Tibial artery (tissue), 4 donors: ENCODE measurements around the gene WNT9B.

ENCODE experiments used
- DNase-seq, 2 donors: peaks; one replicate each; pipeline ENCODE4 v3.0.0-alpha.2; 2019
- H3K27ac ChIP-seq, 2 donors: fragments of 200-600 bp; sonication (generic) in 1 of 2; 1 replicate in 1 of 2; 2 replicates in 1 of 2; pipeline ENCODE4 v1.5.1; 2018 to 2019; ENCODE audit warnings: mild to moderate bottlenecking in 1 of 2
- H3K27me3 ChIP-seq, 2 donors: fragments of 200-600 bp; sonication (generic) in 1 of 2; one replicate each; pipeline versions ENCODE4 v1.5.1 to v1.6.0; 2016 to 2019
- H3K36me3 ChIP-seq, 3 donors: fragments of 200-600 bp; sonication (generic) in 2 of 3; one replicate each; pipeline ENCODE4 v1.5.1; 2016 to 2019; ENCODE audit warnings: mild to moderate bottlenecking in 2 of 3
- H3K4me1 ChIP-seq, 4 donors: fragments of 200-600 bp; sonication (generic) in 2 of 4; 1 replicate in 3 of 4; 2 replicates in 1 of 4; pipeline ENCODE4 v1.5.1; 2016 to 2019
- H3K4me3 ChIP-seq, 2 donors: fragments of 200-600 bp; sonication (generic) in 1 of 2; 1 replicate in 1 of 2; 2 replicates in 1 of 2; pipeline ENCODE4 v1.5.1; 2018 to 2019; ENCODE audit warnings: mild to moderate bottlenecking in 2 of 2
- H3K9me3 ChIP-seq, 3 donors: fragments of 200-600 bp; sonication (generic) in 1 of 3; one replicate each; pipeline ENCODE4 v1.5.1; 2016 to 2019
- CTCF ChIP-seq, 2 experiments: fragments of 200-600 bp in 1 of 2; fragments of 450-650 bp in 1 of 2; IDR thresholded peaks; one replicate each; pipeline ENCODE4 v1.5.1; 2017 to 2019; ENCODE audit warnings: antibody characterized with exemption in 2 of 2, mild to moderate bottlenecking in 1 of 2, moderate library complexity in 1 of 2
- intact Hi-C: fragments of 100-400 bp; cut with DNase I; formaldehyde crosslinking; loops from one replicate; pipeline ENCODE4 v1.15.0; 2023; ENCODE audit warnings: low total_unique reads

WNT9B gene

GRCh38 chr17:46894024-46894423 lies 42.6 kb downstream of the WNT9B start:
- DNase-seq, result no peak
- H3K4me3 ChIP-seq, result no peak overlapping the region
- no peaks in the 10 kb centered on the region for H3K4me1 ChIP-seq
- no peaks in the 10 kb centered on the region for H3K36me3 ChIP-seq
- peaks cover 0 to 7% (median 0%) of the 10 kb centered on the region in 3 donors for H3K9me3 ChIP-seq
- peaks cover 0 to 45% of the 10 kb centered on the region in 2 donors for H3K27me3 ChIP-seq
- H3K27ac ChIP-seq, result no peak overlapping the region
- no peak for TF ChIP-seq CTCF (IDR thresholded peaks at IDR 0.05)
- intact Hi-C loops, result no loop called here

- Histone ChIP-seq H3K9me3 (peaks cover 0 to 8% (median 0%) of the 10 kb centered on the region in 3 donors), H3K27ac (no peak overlapping the region), H3K4me1 (no peaks in the 10 kb centered on the region), H3K27me3 (peaks cover 0 to 41% of the 10 kb centered on the region in 2 donors), H3K36me3 (no peaks in the 10 kb centered on the region), H3K4me3 (no peak overlapping the region)
- no peak for DNase-seq
- intact Hi-C loops, result no loop called here
- no peak for TF ChIP-seq CTCF (IDR thresholded peaks at IDR 0.05)
Measured at GRCh38 chr17:46894476-46895151, 43.2 kb downstream of the WNT9B start.

GRCh38 chr17:46895171-46895570 lies 43.8 kb downstream of the WNT9B start:
- no peaks in the 10 kb centered on the region for H3K4me1 ChIP-seq
- no peak overlapping the region for H3K4me3 ChIP-seq
- H3K27me3 ChIP-seq, result peaks cover 0 to 41% of the 10 kb centered on the region in 2 donors
- no peaks in the 10 kb centered on the region for H3K36me3 ChIP-seq
- TF ChIP-seq CTCF (IDR thresholded peaks at IDR 0.05), result no peak
- peaks cover 0 to 8% (median 0%) of the 10 kb centered on the region in 3 donors for H3K9me3 ChIP-seq
- DNase-seq, result no peak
- intact Hi-C loops, result no loop called here
- H3K27ac ChIP-seq, result no peak overlapping the region

- Histone ChIP-seq H3K4me1 (no peaks in the 10 kb centered on the region), H3K36me3 (no peaks in the 10 kb centered on the region), H3K4me3 (no peak overlapping the region), H3K27ac (no peak overlapping the region), H3K9me3 (peaks cover 0 to 8% (median 0%) of the 10 kb centered on the region in 3 donors), H3K27me3 (peaks cover 0 to 27% of the 10 kb centered on the region in 2 donors)
- no peak for TF ChIP-seq CTCF (IDR thresholded peaks at IDR 0.05)
- intact Hi-C loops, result no loop called here
- no peak for DNase-seq
Measured at GRCh38 chr17:46896991-46897390, 45.6 kb downstream of the WNT9B start.

- intact Hi-C loops, result no loop called here
- peaks cover 0 to 24% of the 10 kb centered on the region in 2 donors for H3K27me3 ChIP-seq
- no peaks in the 10 kb centered on the region for H3K36me3 ChIP-seq
- no peak for TF ChIP-seq CTCF (IDR thresholded peaks at IDR 0.05)
- DNase-seq, result no peak
- no peak overlapping the region for H3K27ac ChIP-seq
- H3K4me1 ChIP-seq, result no peaks in the 10 kb centered on the region
- peaks cover 0 to 8% (median 0%) of the 10 kb centered on the region in 3 donors for H3K9me3 ChIP-seq
- H3K4me3 ChIP-seq, result no peak overlapping the region
Measured at GRCh38 chr17:46898364-46898763, 47.0 kb downstream of the WNT9B start.
